Measurements from ENCODE around the gene DMD.

GRCh38 chrX:31099536-31100090, 2111.7 kb downstream of the DMD start:
- no peak for TF ChIP-seq EZH2 (IDR thresholded peaks at IDR 0.05; ENCODE audit: insufficient read depth, poor library complexity, severe bottlenecking)
- TF ChIP-seq EZH2phosphoT487 (IDR thresholded peaks at IDR 0.05; ENCODE audit: insufficient read depth, low read depth), result no peak

Data from GM23248 (cell line).